Loucy (cell line): ENCODE data around the gene SLC33A1.
"Not testable (repeated sequence)": the region's sequence is repeated elsewhere in the genome, so short reads cannot be mapped to it uniquely, and the experiment has no call there.

Experiments
- H2AFZ ChIP-seq: fragments of 200-600 bp; sonication (generic); 2 replicates; pipeline ENCODE4 v1.6.0; 2016; ENCODE audit warnings: antibody characterized with exemption, mild to moderate bottlenecking, low read length, moderate library complexity
- H3F3A ChIP-seq: fragments of 200-600 bp; 2 replicates; pipeline ENCODE4 v1.6.0; 2016; ENCODE audit warnings: antibody characterized with exemption, low read depth, mild to moderate bottlenecking
- H3K27me3 ChIP-seq: fragments of 200-600 bp; sonication (generic); 2 replicates; pipeline ENCODE4 v1.6.1; 2014; ENCODE audit warnings: low read length, mild to moderate bottlenecking; ENCODE audit not compliant: insufficient read depth, poor library complexity, severe bottlenecking
- H3K36me3 ChIP-seq: fragments of 200-600 bp; sonication (generic); 2 replicates; pipeline ENCODE4 v1.6.1; 2016; ENCODE audit warnings: low read length; ENCODE audit not compliant: insufficient read depth
- H3K4me1 ChIP-seq: fragments of 200-600 bp; sonication (generic); 2 replicates; pipeline ENCODE4 v1.5.1; 2014; ENCODE audit warnings: low read length, mild to moderate bottlenecking; ENCODE audit not compliant: insufficient read depth, poor library complexity, severe bottlenecking
- H3K4me2 ChIP-seq: fragments of 200-600 bp; sonication (generic); 2 replicates; pipeline ENCODE4 v1.6.0; 2014; ENCODE audit warnings: antibody characterized with exemption, low read length, low read depth, mild to moderate bottlenecking; ENCODE audit not compliant: poor library complexity, severe bottlenecking
- H3K4me3 ChIP-seq: fragments of 200-600 bp; sonication (generic); 2 replicates; pipeline ENCODE4 v1.5.1; 2014; ENCODE audit warnings: low read length, mild to moderate bottlenecking, mixed read lengths; ENCODE audit not compliant: poor library complexity, severe bottlenecking
- H3K79me2 ChIP-seq: fragments of 200-600 bp; sonication (generic); 2 replicates; pipeline ENCODE4 v1.6.1; 2014; ENCODE audit warnings: low read length; ENCODE audit not compliant: insufficient read depth
- H3K9ac ChIP-seq: fragments of 200-600 bp; sonication (generic); 2 replicates; pipeline ENCODE4 v1.6.0; 2014; ENCODE audit warnings: mild to moderate bottlenecking, low read depth, low read length, moderate library complexity; ENCODE audit not compliant: poor library complexity, severe bottlenecking
- H3K9me2 ChIP-seq: fragments of 200-600 bp; sonication (generic); replicated peaks from 2 replicates; pipeline ENCODE4 v1.6.1; 2016; ENCODE audit warnings: low read depth, low read length, mixed read lengths
- H3K9me3 ChIP-seq: fragments of 200-600 bp; sonication (generic); 2 replicates; pipeline ENCODE4 v1.6.1; 2014; ENCODE audit warnings: mild to moderate bottlenecking, antibody characterized with exemption, low read length, low read depth; ENCODE audit not compliant: insufficient read depth
- H4K20me1 ChIP-seq: fragments of 200-600 bp; sonication (generic); 2 replicates; pipeline ENCODE4 v1.6.0; 2014; ENCODE audit warnings: antibody characterized with exemption, low read length, mild to moderate bottlenecking; ENCODE audit not compliant: insufficient read depth, poor library complexity, severe bottlenecking
- EZH2phosphoT487 ChIP-seq: fragments of 200-600 bp; IDR thresholded peaks from 2 replicates; pipeline ENCODE4 v1.6.1; 2018; ENCODE audit warnings: antibody characterized with exemption, mild to moderate bottlenecking, moderate library complexity, borderline replicate concordance
- TF ChIP-seq, protein P1 (sequence below): fragments of 200-600 bp; sonication (generic); conservative IDR thresholded peaks from 2 replicates; pipeline ENCODE4 v1.5.1; 2014; ENCODE audit warnings: mild to moderate bottlenecking, antibody characterized with exemption, low read length

Gene SLC33A1

DNA sequence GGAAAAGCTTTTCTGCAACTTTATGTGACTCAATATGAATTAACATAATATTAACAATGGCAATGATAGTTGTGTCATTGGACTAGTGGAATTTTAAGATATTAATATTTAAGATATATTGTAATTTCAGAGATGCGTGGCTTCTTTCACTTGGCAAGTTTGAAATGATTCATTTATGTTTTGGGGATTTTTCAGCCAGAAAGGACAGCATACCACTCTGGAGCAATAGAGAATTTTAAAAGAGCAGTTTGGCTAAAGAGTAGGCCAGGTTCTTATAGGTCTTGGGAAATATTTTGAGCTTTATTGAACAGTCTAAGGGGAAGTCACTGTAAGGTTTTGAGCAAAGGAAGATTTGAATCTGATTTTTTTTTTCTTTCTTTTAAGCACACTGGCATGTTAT, 32.7 kb upstream of the SLC33A1 start:
- no peaks in the 10 kb centered on the region for H3K9me3 ChIP-seq
- H3K4me2 ChIP-seq = no peak overlapping the region
- no peak overlapping the region for H3K9ac ChIP-seq
- H3K79me2 ChIP-seq = peaks cover 99% of the 10 kb centered on the region
- no peaks in the 10 kb centered on the region for H3K9me2 ChIP-seq
- H4K20me1 ChIP-seq = peaks cover 81% of the 10 kb centered on the region
- peaks cover 21% of the 10 kb centered on the region for H3K4me1 ChIP-seq
- TF ChIP-seq EZH2phosphoT487 = no peak
- TF ChIP-seq, protein P1, sequence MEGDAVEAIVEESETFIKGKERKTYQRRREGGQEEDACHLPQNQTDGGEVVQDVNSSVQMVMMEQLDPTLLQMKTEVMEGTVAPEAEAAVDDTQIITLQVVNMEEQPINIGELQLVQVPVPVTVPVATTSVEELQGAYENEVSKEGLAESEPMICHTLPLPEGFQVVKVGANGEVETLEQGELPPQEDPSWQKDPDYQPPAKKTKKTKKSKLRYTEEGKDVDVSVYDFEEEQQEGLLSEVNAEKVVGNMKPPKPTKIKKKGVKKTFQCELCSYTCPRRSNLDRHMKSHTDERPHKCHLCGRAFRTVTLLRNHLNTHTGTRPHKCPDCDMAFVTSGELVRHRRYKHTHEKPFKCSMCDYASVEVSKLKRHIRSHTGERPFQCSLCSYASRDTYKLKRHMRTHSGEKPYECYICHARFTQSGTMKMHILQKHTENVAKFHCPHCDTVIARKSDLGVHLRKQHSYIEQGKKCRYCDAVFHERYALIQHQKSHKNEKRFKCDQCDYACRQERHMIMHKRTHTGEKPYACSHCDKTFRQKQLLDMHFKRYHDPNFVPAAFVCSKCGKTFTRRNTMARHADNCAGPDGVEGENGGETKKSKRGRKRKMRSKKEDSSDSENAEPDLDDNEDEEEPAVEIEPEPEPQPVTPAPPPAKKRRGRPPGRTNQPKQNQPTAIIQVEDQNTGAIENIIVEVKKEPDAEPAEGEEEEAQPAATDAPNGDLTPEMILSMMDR = no peak
- no peak overlapping the region for H3K4me3 ChIP-seq
- H3K27me3 ChIP-seq = no peaks in the 10 kb centered on the region
- no peak overlapping the region for H2AFZ ChIP-seq
- H3F3A ChIP-seq = no peaks in the 10 kb centered on the region
- H3K36me3 ChIP-seq = 0 out of 2 replicates have a peak, but pooled peaks cover 3% of the 10 kb centered on the region

DNA sequence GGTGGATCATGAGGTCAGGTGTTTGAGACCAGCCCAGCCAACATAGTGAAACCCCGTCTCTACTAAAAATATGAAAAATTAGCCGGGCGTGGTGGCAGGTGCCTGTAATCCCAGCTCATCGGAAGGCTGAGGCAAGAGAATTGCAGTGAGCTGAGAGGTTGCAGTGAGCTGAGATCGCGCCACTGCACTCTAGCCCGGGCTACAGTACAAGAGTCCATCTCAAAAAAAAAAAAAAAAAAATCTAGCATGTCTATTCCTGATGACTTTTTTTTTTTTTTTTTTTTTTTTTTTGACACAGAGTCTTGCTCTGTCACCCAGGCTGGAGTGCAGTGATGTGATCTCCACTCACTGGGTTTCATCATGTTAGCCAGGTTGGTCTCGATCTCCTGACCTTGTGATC, 32.1 kb upstream of the SLC33A1 start:
- peaks cover 25% of the 10 kb centered on the region for H3K4me1 ChIP-seq

DNA sequence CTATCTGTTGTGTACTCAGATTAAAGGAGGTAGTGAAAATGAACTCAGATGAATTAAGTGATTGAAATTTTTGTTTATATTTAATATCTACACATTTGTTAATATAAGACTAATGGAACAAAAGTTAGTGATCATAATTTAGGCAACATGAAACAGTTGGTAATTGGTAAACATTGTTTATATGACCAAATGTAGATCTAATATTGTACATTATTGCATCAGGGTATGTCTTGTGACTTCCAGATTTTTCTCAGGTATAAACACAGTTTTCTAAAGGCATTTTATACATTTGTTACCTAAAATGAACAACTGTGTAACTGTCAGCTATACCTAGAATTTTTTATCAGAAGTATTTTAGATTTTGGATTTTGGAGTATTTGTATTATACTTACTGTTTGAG, 31.1 kb upstream of the SLC33A1 start:
- no peak overlapping the region for H2AFZ ChIP-seq
- H3K9ac ChIP-seq = no peak overlapping the region
- 0 out of 2 replicates have a peak, but pooled peaks cover 3% of the 10 kb centered on the region for H3K36me3 ChIP-seq
- H3K4me3 ChIP-seq = no peak overlapping the region
- no peaks in the 10 kb centered on the region for H3K9me2 ChIP-seq
- peaks cover 26% of the 10 kb centered on the region for H3K4me1 ChIP-seq
- peaks cover 81% of the 10 kb centered on the region for H4K20me1 ChIP-seq
- no peaks in the 10 kb centered on the region for H3F3A ChIP-seq
- peaks cover 99% of the 10 kb centered on the region for H3K79me2 ChIP-seq
- H3K9me3 ChIP-seq = no peaks in the 10 kb centered on the region
- TF ChIP-seq EZH2phosphoT487 = no peak
- TF ChIP-seq, protein P1 = no peak
- no peaks in the 10 kb centered on the region for H3K27me3 ChIP-seq
- no peak overlapping the region for H3K4me2 ChIP-seq

More for the DNA sequence above, 32.1 kb upstream of the SLC33A1 start:
- not testable (repeated sequence) for H3F3A ChIP-seq, H3K9me3 ChIP-seq, H3K4me3 ChIP-seq, H3K36me3 ChIP-seq, H3K9me2 ChIP-seq, H3K27me3 ChIP-seq, H3K9ac ChIP-seq, H2AFZ ChIP-seq, H3K4me2 ChIP-seq
- Histone ChIP-seq H3K79me2 (peaks cover 99% of the 10 kb centered on the region), H4K20me1 (peaks cover 81% of the 10 kb centered on the region)

DNA sequence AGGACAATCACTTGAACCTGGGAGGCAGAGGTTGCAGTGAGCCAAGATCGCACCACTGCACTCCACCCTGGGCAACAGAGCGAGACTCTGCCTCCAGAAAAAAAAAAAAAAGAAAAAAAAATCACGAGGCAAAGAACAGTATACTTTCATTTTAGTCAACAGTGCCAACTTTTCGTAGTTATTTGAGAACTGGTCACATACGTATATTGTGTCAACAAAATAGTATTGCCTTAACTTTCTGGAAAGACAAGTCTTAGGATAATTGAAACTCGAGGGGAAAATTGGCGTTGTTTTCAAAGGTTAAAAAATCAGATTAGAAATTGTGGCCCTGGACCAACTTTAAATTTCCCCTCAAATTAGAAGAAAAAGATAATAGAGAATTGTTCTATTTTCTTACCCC, 30.1 kb upstream of the SLC33A1 start:
- Histone ChIP-seq H3K27me3 (no peaks in the 10 kb centered on the region), H3K36me3 (0 out of 2 replicates have a peak, but pooled peaks cover 3% of the 10 kb centered on the region), H3K9me2 (no peaks in the 10 kb centered on the region), H2AFZ (no peak overlapping the region), H3K9ac (no peak overlapping the region), H3F3A (no peaks in the 10 kb centered on the region), H3K4me2 (no peak overlapping the region), H3K4me1 (peaks cover 28% of the 10 kb centered on the region), H3K4me3 (no peak overlapping the region), H3K79me2 (peaks cover 99% of the 10 kb centered on the region), H4K20me1 (peaks cover 81% of the 10 kb centered on the region), H3K9me3 (no peaks in the 10 kb centered on the region)
- TF ChIP-seq, protein P1 = 0 out of 2 replicates have a peak, but pooled peaks have one; percentile 12
- no peak for TF ChIP-seq EZH2phosphoT487
